ENCODE results near the gene MYO7A. TPM values are rescaled to one million over a fixed set of nuclear protein-coding genes. Genes with fewer than 3 reads are reported as not detected.

Gene MYO7A
- 0.08 TPM in 1 of 2 replicates, not detected in the other for total RNA-seq
- long read RNA-seq: 0 reads

GRCh38 chr11:77127920-77128691, at the start of gene MYO7A:
TSS of gene MYO7A (plus strand) at chr11:77128246. CDS start at chr11:77130635, 2,389 bp downstream.
- no peak for DNase-seq (ENCODE audit: extremely low spot score, unreplicated experiment)

GRCh38 chr11:77079666-77080065, 48.4 kb upstream of the MYO7A start:
- Mint-ChIP-seq H3K27me3 (ENCODE audit: unreplicated experiment) (no peaks in the 10 kb centered on the region), H3K27ac (ENCODE audit: unreplicated experiment) (no peak overlapping the region), H3K4me1 (ENCODE audit: unreplicated experiment) (peaks cover 14% of the 10 kb centered on the region), H3K9me3 (ENCODE audit: unreplicated experiment) (peaks cover 15% of the 10 kb centered on the region), H3K36me3 (ENCODE audit: unreplicated experiment) (peaks cover 9% of the 10 kb centered on the region), H3K4me3 (ENCODE audit: unreplicated experiment) (no peak overlapping the region)
- DNase-seq (ENCODE audit: extremely low spot score, unreplicated experiment): no peak
- TF ChIP-seq CTCF (IDR thresholded peaks at IDR 0.05): no peak

More at GRCh38 chr11:77127920-77128691, at the start of gene MYO7A:
- Mint-ChIP-seq H3K27ac (ENCODE audit: unreplicated experiment) (no peak within 1 kb of the TSS), H3K4me1 (ENCODE audit: unreplicated experiment) (peaks cover 10% of the 10 kb centered on the region), H3K27me3 (ENCODE audit: unreplicated experiment) (peaks cover 2% of the 10 kb centered on the region), H3K9me3 (ENCODE audit: unreplicated experiment) (no peaks in the 10 kb centered on the region), H3K36me3 (ENCODE audit: unreplicated experiment) (peaks cover 7% of the 10 kb centered on the region), H3K4me3 (ENCODE audit: unreplicated experiment) (peak within 1 kb of the TSS; percentile 61)
- TF ChIP-seq CTCF (IDR thresholded peaks at IDR 0.05): no peak

DNA sequence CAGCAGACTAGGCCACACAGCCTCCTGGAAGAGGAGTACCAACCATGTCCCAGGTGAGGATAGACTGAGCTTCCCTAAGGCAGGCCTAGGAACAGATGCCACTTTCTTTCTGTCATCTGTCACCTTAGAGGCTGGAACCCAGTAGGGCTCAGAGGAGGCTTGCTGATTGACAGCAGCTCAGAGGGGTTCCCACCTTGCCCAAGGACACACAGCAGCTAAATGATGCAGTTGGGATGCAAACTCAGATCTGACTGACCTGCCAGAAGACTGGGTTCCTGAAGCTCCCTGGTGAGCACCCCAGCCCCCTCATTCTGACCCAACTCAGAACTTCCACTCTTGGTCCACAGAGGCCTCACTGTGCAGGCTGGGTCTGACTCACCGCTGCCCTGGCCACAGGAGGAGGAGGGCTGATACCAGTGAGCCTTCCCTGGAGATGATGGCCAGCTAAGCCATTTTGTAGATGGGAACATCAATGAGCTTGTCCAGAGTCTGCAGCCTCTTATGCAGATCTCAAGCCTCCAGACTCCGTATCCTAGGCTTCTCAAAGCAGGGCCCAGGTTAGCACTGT, 47.3 kb upstream of the MYO7A start:
- peaks cover 11% of the 10 kb centered on the region for H3K4me1 Mint-ChIP-seq (ENCODE audit: unreplicated experiment)
- no peak overlapping the region for H3K4me3 Mint-ChIP-seq (ENCODE audit: unreplicated experiment)
- H3K36me3 Mint-ChIP-seq (ENCODE audit: unreplicated experiment): peaks cover 9% of the 10 kb centered on the region
- H3K27me3 Mint-ChIP-seq (ENCODE audit: unreplicated experiment): no peaks in the 10 kb centered on the region
- DNase-seq (ENCODE audit: extremely low spot score, unreplicated experiment): no peak
- no peak for TF ChIP-seq CTCF (IDR thresholded peaks at IDR 0.05)
- peaks cover 15% of the 10 kb centered on the region for H3K9me3 Mint-ChIP-seq (ENCODE audit: unreplicated experiment)
- H3K27ac Mint-ChIP-seq (ENCODE audit: unreplicated experiment): no peak overlapping the region

DNA sequence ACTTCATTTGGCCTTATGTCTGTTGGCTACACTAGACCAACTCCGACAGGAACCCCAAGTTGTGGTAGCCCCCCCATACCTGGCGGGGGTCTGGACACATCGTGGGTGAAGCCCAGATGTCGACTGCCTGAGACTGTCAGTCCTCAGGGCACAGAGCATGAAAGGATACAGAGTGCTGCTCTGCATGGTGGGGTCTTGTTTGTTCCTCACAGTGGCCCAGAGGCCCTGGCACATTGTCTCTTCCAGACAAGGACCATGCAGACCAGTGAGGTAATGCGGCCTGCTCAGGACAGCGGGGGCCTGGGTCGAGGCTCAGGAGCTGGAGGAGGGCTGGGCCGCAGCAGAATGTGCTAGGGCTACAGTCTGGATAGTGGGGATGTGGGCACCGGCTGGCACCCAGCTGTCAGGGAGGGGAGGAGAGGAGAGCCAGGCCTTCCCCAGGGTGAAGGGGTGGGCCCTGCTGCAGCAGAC, 46.6 kb upstream of the MYO7A start:
- Mint-ChIP-seq H3K4me3 (ENCODE audit: unreplicated experiment) (no peak overlapping the region), H3K4me1 (ENCODE audit: unreplicated experiment) (peaks cover 11% of the 10 kb centered on the region), H3K36me3 (ENCODE audit: unreplicated experiment) (peaks cover 9% of the 10 kb centered on the region), H3K9me3 (ENCODE audit: unreplicated experiment) (peaks cover 15% of the 10 kb centered on the region), H3K27ac (ENCODE audit: unreplicated experiment) (no peak overlapping the region), H3K27me3 (ENCODE audit: unreplicated experiment) (no peaks in the 10 kb centered on the region)
- DNase-seq (ENCODE audit: extremely low spot score, unreplicated experiment): no peak
- TF ChIP-seq CTCF (IDR thresholded peaks at IDR 0.05): no peak
